ENCODE measurements around the gene C1orf141.
"Not testable (repeated sequence)": the region's sequence is repeated elsewhere in the genome, so short reads cannot be mapped to it uniquely, and the experiment has no call there.

The C1orf141 gene

DNA sequence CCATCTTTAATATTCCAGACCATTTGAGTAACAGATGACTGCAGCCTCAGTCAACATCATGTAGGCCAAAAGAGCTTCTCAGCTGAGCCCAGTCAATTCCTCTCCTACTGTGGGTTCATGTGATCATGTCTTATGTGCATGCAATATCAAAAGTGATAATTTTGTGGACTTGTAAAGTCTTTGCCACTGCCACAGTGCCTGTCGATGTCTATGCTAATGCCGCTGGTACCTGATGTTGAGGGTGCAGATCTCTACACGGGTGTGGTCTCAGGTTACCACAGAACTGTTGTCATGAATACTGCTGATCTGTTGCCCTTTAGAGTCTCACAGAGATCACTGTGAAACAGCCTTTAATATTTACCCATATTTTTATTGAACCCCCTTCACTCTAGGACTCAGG, 11.3 kb upstream of the C1orf141 start:
- intact Hi-C loops (cut with DNase I): loop anchor here (5.0 kb wide), 2 partner anchors 149 to 379 kb away; no protein-coding TSS in a partner anchor
- DNase-seq: no peak

DNA sequence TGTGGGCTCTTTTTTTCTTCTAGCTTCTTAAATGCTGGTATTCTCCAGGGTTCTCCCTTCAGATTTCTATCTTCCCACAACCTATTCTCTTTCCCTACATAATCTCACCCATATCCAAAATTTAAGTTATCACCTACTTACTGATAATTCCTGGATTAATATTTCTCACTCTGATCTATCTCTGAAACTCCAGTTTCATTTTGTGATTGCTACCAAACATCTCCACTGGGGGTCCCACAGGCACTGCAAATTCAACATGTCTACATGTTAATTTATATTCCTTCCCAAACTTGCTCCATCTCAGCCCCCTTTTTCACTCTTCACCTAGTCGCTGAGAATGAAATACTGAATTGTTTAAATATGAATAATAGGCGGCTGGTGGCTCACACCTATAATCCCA, 9.9 kb upstream of the C1orf141 start:
- no peak for DNase-seq
- intact Hi-C loops (cut with DNase I): loop anchor here (5.0 kb wide), 2 partner anchors 147 to 377 kb away; no protein-coding TSS in a partner anchor

DNA sequence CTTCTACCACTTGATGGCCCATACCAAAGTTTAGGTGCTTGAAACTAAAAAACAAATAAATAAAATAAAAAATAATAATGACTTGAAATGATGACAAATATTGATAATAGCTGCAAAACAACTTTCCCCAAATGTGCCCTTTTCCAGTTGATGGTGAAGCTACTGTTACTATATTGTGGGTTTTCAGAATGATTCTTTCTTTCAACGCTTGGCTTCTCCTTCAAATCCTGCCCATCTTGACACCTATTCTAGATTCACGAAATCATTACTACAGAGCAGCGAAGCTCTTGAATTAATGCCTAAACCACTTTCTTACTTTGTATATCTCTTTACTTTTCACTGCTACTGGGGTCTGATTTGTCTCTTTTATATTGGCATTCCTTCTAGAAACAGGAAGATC, 9.2 kb upstream of the C1orf141 start:
- intact Hi-C loops (cut with DNase I): no loop called here
- DNase-seq: no peak

DNA sequence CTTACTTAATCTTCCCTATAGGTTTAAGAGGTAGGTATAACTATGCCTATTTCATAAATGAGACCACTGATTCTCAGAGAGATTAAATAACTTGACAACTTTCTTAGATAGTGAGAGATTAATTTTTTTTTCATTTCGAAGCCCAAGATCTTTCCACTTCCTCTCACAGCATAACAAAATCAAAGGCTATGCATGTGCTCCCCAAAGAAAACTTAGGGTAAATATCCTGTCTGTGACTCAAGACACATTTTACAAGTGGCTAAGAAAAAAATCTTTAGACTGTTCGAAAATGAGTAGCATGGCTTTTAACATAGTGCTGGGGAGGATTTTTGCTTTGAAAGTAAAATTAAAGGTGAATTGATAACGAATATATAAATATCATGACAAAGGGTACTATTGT, 8.2 kb upstream of the C1orf141 start:
- DNase-seq: no peak
- intact Hi-C loops (cut with DNase I): no loop called here

DNA sequence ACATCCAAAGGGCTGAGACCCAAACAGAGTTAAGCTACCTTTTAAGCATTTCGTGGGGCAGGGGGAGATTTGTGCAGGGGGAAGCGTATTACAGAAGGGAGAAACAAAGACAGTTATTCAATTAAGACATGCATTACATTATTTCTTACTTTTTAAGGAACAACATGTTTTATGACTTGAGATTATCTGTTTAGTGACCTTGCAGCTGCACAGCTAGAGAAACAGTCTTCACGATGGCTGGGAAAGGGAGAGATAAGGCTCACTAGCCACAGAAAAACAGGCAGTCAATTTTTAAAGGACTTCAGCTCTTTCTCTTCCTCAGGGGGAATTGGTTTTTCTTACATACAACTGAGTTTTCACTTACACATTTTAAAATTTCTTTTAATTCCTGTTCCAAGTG, 7.1 kb upstream of the C1orf141 start:
- intact Hi-C loops (cut with DNase I); DNase-seq: not testable (repeated sequence)

DNA sequence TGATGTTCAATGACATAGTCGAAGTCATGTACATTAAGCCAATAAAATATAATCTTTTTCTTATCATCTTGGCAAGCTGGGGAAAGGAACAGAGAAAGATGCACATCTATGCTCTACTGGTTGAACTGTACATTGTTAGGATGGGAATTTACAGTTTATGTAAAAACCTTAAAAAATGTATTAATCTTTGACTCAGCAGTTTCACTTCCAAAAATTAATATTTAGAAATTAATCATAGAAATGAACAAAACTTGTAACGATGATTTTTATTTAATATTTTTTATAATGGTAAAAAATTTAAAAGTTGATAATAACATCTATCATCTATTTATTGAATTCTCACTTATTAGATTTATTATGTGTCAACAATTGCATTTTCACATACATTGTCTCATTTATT, 5.7 kb upstream of the C1orf141 start:
- no peak for DNase-seq
- intact Hi-C loops (cut with DNase I): no loop called here

DNA sequence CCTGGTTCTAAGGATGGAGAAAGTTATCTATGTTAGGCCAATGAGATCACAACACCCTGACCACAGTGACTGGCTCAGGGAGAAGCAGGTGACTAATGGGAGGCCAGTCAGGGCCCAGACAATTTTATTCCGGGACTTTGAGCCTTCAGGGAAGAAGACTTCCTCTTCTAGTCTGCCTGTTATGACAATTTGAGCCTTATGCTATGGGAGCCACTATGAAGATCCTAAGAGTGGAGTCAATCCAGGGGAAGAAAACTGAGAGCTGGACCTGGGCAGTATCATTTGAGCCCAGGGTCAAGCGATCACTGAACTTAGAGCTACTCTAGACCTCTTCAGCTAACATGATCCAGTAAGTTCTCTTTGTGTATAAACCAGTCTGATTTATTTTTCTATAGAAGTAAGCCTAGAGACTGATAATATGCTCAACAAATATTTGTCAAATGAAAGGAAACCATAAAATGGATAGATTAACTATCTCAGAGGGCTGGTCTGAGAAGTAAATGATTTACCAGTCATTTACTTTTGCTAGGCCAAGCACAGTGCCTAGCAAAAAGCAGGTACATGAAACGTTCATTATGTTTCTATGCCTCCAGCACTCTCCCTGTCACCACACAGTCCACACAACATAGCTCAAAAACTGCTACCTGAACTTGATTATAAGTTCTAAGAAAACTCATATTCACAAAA, 4.2 kb upstream of the C1orf141 start:
- intact Hi-C loops (cut with DNase I): no loop called here
- DNase-seq: no peak

DNA sequence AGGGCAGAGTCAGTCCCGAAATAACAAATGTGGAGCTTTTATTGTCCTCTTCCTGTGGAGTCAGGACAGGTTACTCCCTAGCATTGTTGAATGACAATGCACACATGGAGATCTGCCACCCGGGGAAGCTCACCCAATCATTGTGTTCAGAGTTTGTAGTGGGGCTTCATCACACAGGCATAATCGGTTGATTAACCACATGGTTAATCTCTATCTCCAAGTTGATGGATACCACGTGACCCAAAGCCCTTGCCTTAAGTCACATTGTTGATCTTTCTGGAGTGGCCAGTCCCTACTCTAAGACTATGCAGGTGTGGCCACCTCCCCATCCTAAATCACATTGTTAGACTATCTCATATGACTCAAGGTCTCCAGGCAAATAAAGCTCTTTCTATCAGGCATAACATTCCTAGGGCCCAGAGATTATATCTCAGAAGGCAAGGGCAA, 2.6 kb upstream of the C1orf141 start:
- intact Hi-C loops (cut with DNase I): no loop called here

DNA sequence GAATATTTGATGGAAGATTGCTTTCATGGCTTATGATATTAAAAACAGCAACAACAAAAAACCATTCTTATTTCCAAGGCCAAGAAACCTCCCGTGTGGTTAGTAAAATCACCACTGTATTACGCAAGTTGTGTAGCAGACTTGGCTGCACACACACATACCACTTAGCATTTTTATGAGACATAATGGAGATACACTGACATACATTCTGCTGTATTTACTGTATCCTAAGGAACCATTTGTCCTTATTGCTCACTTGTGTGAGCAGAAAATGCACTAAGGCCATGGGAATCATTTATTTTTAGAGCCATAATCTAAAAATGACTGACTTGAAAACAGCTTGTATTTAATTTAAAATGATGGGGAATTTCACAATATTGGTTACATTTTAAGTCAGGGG, 584 bp upstream of the C1orf141 start:
- intact Hi-C loops (cut with DNase I): no loop called here
- no peak for DNase-seq

More for the DNA sequence above, 2.6 kb upstream of the C1orf141 start:
- no peak for DNase-seq

DNA sequence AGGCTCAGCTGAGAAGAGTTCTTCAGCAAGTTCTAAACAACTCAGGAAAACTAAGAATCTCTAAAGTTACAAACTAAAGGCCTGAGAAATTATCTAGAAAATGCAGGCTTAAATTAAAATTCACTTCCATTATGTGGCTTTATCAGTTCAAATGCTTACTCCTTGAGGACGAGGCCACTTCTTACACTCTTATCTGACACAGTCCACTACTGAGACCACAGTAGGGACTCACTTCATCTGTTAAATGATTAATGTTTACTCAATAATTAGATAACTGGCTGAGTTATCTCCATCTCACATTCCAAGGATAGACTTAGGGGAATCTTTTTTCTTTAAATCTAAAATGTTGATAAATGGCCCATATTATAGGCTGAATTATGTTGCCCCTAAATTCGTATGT, 1.6 kb downstream of the C1orf141 start:
- intact Hi-C loops (cut with DNase I): no loop called here
- DNase-seq: no peak

DNA sequence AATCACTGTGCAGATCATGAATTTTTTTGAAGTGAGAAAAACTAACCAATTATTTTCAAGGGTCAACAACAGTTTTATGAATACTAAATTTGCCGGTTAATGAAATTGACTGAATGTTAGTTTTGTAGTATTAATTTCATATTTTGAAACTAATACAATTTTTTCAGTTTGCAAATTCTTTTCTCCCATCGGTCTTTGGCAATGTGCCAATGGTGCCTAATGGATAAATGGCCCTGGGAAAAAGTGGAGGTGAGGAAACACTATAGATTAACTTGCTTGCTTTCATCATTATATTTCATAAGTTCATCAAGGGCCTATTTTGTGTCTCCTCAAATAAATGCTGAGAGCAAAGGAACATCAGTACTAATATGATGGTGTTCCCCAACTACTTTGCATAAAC, 4.1 kb downstream of the C1orf141 start:
- DNase-seq: no peak
- intact Hi-C loops (cut with DNase I): no loop called here

DNA sequence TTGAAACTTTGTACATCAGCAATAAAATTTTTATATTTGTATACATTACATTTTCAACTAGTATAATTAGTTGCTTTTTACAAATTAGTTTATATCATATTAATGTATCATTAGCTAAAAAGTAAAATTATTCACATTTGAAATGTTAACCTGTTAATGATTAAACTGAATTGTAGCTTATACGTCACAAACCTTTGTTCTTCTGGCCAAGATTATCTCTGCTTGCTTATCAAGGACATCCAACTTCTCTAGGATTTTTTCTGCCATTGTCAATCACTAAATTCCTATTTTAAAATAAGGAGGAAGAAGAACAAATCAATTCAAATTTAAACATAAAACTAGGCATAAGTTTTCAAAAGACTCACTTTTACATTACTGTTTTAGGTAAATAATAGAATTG, 7.8 kb downstream of the C1orf141 start:
- DNase-seq: no peak
- intact Hi-C loops (cut with DNase I): no loop called here

DNA sequence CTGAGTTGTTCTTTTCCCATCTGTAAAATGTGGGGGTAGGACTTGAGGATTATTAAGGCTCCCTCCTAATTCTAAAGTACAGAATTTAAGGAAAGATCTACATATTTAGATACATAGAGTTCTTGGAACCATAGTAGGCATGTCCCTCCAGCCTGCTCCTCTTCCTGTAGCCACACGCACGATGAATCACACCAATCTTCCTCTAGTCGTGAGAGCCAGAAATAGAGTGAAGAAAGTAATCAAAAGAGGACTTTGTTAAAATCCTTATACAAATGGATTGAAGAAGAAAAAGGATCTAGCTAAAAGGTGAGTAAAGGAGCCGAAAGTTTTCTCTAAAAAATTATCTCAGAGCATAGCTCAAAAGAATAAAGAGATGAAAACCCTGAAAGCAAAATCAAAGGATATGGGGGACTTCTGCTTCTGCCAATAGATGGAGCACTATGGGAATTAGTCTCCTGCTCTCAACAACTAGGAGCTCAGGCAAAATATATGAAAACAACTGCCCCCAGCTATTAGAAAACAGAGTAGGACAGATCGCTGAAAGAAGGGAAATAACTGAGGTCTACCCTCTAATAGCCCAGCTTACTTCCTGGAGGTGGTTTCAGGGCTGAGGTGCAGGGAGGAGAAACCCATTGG, 8.5 kb downstream of the C1orf141 start:
- intact Hi-C loops (cut with DNase I): no loop called here

DNA sequence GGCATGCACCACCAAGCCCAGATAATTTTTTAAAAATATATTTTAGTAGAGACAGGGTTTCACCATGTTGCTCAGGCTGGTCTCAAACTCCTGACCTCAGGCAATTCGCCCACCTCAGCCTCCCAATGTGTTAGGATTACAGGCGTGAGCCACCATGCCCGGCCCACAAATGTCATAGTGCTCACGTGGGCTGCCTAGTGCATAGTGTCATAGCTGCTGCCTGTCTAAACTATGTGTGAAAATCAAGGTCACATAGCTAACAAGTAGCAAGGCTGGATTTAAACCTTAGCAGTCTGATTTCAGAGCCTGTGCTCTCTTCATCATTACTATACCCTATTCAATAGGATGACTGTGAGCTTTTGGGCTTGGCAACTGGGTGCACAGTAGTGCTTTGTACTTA, 10.3 kb downstream of the C1orf141 start:
- intact Hi-C loops (cut with DNase I): no loop called here
- DNase-seq: no peak

More for the DNA sequence above, 8.5 kb downstream of the C1orf141 start:
- no peak for DNase-seq

DNA sequence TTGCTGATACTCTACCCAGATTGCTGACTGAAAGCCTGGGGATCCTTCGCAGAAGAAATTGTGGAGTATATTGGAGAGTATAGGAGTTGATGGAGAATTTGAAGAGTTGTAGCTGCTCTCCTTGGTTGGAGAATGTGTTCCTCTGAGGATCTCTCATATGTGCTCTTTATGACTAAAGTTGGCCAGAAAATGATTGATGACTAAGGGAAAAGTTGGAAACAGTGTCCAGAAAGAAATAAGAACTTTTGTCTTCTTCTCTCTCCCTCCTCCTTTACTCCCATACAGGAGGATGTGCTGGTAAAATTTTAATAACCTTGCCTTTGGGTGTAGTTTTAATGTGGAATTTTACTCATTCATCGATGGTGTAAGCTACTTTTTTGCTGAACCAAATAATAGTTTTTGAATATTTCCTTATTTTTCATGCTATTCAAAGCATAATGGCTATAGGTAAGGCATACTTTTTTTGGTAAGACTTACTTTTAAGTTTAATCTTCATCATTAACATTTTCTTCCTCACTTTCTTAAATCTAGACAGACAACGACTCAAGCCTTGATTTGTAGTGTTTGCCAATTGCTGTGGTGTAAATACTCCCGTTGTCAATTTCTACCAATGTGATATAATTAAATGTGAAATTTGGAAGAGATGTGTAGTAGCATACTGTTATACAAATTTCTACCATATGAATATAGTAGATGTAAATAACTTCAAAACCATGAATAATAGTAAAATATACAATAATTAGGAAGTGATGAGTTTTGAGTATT, 13.7 kb downstream of the C1orf141 start:
- DNase-seq: no peak
- intact Hi-C loops (cut with DNase I): no loop called here

DNA sequence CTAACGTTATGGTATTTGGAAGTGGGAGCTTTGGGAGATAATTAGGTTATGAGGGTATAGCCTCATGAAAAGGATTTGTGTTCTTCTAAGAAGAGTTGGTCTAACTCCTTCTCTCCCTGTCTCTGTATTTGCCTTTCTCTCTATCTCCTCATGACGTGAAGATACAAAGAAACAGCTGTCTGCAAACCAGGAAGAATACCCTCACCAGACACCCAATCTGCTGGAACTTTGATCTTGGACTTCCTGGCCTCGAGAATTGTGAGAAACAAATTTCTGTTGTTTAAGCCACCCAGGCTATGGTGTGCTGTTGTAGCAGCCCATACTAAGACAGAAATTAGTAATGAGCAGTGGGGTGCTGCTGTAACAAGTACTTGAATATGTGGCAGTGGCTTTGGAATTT, 16.1 kb downstream of the C1orf141 start:
- intact Hi-C loops (cut with DNase I): no loop called here
- no peak for DNase-seq

DNA sequence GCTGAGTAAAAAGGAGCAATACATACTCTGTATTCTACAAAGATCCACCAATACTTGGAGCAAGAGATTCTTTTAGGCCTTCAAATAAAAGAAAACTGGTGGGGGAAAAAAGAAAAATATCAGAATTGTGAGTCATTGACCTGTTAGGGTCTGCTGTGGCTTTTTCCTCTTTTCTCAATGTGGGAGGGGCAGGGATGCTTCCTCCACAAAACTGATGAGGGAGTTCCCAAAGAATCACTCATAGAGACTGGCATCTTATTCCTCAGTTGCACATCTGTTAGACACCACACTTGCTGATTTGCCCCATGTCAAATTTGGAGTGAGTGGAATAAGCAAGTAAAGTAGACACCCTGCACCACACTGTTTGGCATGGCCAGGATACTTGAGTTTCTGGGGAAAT, 16.6 kb downstream of the C1orf141 start:
- no peak for DNase-seq
- intact Hi-C loops (cut with DNase I): no loop called here

DNA sequence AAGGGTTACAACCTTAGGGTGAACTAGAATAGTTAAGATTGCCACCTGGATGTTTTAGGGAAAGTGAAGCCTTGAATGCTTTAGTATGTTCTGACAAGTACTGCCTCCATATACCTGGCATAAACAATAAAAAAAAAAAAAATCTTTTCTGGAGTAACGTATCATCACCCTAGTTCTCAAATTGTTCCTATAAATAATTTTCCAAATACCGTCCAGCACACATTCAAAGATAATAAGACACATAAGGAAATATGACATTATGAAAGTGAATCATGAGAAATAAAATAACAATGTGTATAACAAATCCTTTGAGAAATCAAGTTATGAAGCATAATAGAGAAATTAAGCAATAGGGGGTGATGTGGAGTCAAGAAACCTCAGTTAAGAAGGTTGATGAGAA, 20.6 kb downstream of the C1orf141 start:
- intact Hi-C loops (cut with DNase I): no loop called here
- no peak for DNase-seq

DNA sequence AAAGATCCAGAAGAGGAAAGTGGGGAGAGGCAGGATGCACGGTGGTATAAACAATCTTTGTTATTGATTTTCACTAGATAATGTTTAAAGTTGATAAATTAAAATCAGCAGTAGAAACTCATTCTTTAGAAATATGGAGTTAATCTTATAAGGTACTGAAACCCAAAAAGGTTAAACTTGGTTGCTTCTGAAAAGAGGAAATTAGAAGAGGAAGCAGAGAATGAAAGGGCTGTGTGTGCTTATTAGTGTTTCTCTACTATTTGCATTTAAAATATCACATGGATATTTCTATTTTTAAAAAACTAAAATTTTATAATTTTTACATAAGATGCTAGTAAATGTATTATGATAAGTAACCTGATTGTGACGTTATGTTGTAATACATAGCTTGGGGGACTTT, 24.4 kb downstream of the C1orf141 start:
- DNase-seq: no peak

DNA sequence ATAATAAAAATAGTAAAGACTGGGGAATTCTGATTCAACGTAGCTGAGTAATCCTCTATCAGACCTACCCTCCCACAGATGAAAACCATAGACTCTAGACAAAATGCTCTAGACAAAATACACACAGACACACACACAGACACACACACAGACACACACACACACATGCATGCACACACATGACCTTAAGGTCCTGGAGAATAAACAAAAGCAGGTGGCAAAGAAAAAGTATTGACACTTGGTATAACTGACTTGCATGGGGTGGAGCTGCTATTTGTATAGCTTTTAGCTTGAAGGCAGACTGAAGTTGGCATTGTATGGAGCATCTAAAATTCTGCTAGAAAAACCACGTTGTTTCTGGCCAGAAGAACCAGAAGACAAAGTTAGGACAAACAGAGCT, 29.3 kb downstream of the C1orf141 start:
- no peak for DNase-seq
- intact Hi-C loops (cut with DNase I): no loop called here

More for the DNA sequence above, 24.4 kb downstream of the C1orf141 start:
- intact Hi-C loops (cut with DNase I): no loop called here

Data from head of caudate nucleus (tissue), 42 donors.